ENCODE results near the gene EXOSC5. TPM values are rescaled to one million over a fixed set of nuclear protein-coding genes. Genes with fewer than 3 reads are reported as not detected.

EXOSC5 gene
- total and polyA plus RNA-seq, 2 of the 13 experiments (the other 11 are each of a cell fraction or from before 2014, with no cell fraction given), result 24.1 to 26.5 TPM

DNA sequence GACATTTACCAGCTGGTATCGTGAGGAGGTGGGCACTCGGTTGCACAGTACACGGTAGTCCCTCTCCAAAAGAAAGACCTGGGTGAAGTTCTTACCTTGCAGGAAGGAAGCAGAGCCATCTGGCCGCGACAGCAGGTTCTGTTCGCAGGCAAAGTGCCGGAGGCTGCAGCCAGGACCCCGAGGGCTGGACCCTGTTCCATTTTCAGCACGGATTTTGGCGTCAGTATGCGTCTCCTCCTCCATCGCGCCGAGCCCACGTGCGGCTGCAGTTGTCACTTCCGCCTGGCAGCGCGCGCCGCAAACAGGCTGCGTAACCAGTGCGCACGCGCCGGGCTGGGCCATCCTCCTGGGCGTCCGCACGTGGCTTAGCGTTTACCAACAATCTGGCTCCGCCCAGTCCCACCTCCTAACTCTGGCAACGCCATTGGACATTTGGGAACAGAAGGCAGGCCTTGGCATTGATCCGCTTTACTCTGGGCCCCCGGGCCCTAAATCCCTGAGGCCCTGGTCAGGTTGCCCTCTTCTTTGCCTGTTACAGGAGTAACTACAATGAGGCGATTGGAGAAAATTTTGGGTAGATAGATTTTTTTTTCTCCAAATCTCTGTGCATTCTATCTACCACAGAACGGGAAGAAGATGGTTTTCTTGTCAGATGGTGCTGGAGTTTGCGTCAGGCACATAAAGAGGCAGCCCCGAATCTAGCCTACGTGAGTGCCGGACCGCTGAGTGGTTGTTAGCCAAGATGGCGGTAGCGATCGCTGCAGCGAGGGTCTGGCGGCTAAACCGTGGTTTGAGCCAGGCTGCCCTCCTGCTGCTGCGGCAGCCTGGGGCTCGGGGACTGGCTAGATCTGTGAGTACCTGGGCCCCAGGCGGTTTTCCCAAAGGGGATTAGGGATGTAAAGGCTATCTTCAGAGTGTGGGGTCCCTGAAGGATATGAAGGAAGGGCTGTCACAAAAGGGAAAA is at the start of gene EXOSC5, which contains the start of gene BCKDHA (continued):
- TF ChIP-seq, protein P1, sequence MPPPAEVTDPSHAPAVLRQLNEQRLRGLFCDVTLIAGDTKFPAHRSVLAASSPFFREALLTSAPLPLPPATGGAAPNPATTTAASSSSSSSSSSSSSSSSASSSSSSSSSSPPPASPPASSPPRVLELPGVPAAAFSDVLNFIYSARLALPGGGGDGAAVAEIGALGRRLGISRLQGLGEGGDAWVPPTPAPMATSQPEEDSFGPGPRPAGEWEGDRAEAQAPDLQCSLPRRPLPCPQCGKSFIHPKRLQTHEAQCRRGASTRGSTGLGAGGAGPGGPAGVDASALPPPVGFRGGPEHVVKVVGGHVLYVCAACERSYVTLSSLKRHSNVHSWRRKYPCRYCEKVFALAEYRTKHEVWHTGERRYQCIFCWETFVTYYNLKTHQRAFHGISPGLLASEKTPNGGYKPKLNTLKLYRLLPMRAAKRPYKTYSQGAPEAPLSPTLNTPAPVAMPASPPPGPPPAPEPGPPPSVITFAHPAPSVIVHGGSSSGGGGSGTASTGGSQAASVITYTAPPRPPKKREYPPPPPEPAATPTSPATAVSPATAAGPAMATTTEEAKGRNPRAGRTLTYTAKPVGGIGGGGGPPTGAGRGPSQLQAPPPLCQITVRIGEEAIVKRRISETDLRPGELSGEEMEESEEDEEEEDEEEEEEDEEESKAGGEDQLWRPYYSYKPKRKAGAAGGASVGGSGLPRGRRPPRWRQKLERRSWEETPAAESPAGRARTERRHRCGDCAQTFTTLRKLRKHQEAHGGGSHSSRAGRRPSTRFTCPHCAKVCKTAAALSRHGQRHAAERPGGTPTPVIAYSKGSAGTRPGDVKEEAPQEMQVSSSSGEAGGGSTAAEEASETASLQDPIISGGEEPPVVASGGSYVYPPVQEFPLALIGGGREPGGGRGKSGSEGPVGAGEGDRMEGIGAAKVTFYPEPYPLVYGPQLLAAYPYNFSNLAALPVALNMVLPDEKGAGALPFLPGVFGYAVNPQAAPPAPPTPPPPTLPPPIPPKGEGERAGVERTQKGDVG (CRISPR knock-in tag; IDR thresholded peaks at IDR 0.05; ENCODE audit: borderline replicate concordance), result no peak
- TF ChIP-seq, protein P2, sequence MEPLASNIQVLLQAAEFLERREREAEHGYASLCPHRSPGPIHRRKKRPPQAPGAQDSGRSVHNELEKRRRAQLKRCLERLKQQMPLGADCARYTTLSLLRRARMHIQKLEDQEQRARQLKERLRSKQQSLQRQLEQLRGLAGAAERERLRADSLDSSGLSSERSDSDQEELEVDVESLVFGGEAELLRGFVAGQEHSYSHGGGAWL (CRISPR knock-in tag; IDR thresholded peaks at IDR 0.05), result peak; percentile 100
- TF ChIP-seq, protein P3, sequence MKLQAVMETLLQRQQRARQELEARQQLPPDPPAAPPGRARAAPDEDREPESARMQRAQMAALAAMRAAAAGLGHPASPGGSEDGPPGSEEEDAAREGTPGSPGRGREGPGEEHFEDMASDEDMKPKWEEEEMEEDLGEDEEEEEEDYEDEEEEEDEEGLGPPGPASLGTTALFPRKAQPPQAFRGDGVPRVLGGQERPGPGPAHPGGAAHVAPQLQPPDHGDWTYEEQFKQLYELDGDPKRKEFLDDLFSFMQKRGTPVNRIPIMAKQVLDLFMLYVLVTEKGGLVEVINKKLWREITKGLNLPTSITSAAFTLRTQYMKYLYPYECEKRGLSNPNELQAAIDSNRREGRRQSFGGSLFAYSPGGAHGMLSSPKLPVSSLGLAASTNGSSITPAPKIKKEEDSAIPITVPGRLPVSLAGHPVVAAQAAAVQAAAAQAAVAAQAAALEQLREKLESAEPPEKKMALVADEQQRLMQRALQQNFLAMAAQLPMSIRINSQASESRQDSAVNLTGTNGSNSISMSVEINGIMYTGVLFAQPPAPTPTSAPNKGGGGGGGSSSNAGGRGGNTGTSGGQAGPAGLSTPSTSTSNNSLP (IDR thresholded peaks at IDR 0.05; ENCODE audit: low read depth, low read length), result no peak
- no peak for TF ChIP-seq ZNF570 (CRISPR knock-in tag; IDR thresholded peaks at IDR 0.05; ENCODE audit: borderline replicate concordance)
- TF ChIP-seq NKX3-1 (CRISPR knock-in tag; IDR thresholded peaks at IDR 0.05), result peak; percentile 85; the same call in 1 of the 2 replicates
- TF ChIP-seq, protein P4, sequence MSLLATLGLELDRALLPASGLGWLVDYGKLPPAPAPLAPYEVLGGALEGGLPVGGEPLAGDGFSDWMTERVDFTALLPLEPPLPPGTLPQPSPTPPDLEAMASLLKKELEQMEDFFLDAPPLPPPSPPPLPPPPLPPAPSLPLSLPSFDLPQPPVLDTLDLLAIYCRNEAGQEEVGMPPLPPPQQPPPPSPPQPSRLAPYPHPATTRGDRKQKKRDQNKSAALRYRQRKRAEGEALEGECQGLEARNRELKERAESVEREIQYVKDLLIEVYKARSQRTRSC (CRISPR knock-in tag; IDR thresholded peaks at IDR 0.05; ENCODE audit: low read depth), result no peak
- no peak for TF ChIP-seq U2AF1 (optimal IDR thresholded peaks at IDR 0.05; ENCODE audit: low read depth, low read length)
- TF ChIP-seq, protein P5, sequence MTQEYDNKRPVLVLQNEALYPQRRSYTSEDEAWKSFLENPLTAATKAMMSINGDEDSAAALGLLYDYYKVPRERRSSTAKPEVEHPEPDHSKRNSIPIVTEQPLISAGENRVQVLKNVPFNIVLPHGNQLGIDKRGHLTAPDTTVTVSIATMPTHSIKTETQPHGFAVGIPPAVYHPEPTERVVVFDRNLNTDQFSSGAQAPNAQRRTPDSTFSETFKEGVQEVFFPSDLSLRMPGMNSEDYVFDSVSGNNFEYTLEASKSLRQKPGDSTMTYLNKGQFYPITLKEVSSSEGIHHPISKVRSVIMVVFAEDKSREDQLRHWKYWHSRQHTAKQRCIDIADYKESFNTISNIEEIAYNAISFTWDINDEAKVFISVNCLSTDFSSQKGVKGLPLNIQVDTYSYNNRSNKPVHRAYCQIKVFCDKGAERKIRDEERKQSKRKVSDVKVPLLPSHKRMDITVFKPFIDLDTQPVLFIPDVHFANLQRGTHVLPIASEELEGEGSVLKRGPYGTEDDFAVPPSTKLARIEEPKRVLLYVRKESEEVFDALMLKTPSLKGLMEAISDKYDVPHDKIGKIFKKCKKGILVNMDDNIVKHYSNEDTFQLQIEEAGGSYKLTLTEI (CRISPR knock-in tag; conservative IDR thresholded peaks at IDR 0.05), result no peak
- TF ChIP-seq PAWR (CRISPR knock-in tag; IDR thresholded peaks at IDR 0.05; ENCODE audit: borderline replicate concordance), result no peak
- TF ChIP-seq ZNF713 (CRISPR knock-in tag; IDR thresholded peaks at IDR 0.05), result no peak
- no peak for TF ChIP-seq HHEX (CRISPR knock-in tag; IDR thresholded peaks at IDR 0.05)
- TF ChIP-seq ATRX (CRISPR knock-in tag; IDR thresholded peaks at IDR 0.05; ENCODE audit: borderline replicate concordance), result no peak
- TF ChIP-seq XBP1 (CRISPR knock-in tag; IDR thresholded peaks at IDR 0.05), result 0 out of 2 replicates have a peak, but pooled peaks have one; percentile 25
- TF ChIP-seq ZNF460 (CRISPR knock-in tag; IDR thresholded peaks at IDR 0.05; ENCODE audit: borderline replicate concordance), result no peak; the same call in 1 of the 2 replicates
- TF ChIP-seq RFX3 (CRISPR knock-in tag; IDR thresholded peaks at IDR 0.05), result no peak
- no peak for TF ChIP-seq EZH2 (conservative IDR thresholded peaks at IDR 0.05; ENCODE audit: low read depth, low read length)
- TF ChIP-seq, protein P6, sequence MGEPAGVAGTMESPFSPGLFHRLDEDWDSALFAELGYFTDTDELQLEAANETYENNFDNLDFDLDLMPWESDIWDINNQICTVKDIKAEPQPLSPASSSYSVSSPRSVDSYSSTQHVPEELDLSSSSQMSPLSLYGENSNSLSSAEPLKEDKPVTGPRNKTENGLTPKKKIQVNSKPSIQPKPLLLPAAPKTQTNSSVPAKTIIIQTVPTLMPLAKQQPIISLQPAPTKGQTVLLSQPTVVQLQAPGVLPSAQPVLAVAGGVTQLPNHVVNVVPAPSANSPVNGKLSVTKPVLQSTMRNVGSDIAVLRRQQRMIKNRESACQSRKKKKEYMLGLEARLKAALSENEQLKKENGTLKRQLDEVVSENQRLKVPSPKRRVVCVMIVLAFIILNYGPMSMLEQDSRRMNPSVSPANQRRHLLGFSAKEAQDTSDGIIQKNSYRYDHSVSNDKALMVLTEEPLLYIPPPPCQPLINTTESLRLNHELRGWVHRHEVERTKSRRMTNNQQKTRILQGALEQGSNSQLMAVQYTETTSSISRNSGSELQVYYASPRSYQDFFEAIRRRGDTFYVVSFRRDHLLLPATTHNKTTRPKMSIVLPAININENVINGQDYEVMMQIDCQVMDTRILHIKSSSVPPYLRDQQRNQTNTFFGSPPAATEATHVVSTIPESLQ (CRISPR knock-in tag; conservative IDR thresholded peaks at IDR 0.05), result no peak; the same call in 1 of the 2 replicates
- no peak for TF ChIP-seq ZNF670 (CRISPR knock-in tag; IDR thresholded peaks at IDR 0.05; ENCODE audit: borderline replicate concordance)
